Dedifferentiated amniotic fluid mesenchymal stem cell (primary cell): ENCODE measurements around the gene OTOP3.
A peak's percentile ranks its signal among the peaks of the same experiment; 100 is the strongest.

Experiments
- DNase-seq: peaks from one replicate; pipeline ENCODE4 v3.0.0-alpha.2; 2016; ENCODE audit errors: extremely low spot score

The OTOP3 gene

DNA sequence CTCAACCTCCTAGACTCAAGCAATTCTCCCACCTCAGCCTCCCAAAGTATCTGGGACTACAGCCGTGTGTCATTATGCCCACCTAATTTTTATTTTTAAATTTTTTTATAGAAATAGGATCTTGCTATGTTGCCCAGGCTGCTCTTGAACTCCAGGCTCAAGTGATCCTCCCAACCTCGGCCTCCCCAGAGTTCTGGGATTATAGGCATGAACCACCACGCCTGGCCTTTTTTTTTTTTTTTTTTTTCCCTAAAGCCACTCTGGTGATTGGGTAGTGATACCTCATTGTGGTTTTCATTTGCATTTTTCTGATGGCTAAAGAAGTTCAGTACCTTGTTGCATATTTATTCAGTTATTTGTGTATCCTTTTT is 50.5 kb downstream of the OTOP3 start:
- DNase-seq: no peak

DNA sequence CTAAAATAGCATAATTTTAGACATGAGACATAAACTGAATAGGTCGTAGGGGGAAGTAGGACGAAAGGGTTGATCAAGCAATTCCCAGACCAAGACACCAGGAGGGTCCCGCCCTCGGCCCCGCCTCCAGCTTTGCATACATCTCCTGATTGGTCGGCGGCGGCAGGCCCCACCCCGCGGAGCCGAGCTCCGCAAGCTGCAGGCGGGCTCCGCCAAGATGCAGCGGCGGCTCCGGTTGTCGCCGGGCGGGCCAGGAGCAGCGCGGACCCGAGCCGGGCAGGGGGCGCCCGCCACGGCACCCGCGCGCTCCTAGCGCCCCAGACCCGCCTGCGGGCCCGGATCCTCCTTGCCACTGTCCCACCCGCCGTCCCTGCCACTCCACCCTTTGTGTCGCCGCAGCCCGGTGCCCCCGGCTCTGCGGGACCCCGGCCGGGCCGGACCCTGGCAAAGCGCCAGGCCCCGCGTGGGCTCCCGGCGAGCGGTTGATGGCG is 51.8 kb downstream of the OTOP3 start, which contains the start of gene CDR2L:
TSS of gene CDR2L (plus strand) at position 215 of the 491 bp plus-strand sequence. CDS start 412 bp downstream, outside the sequence.
- DNase-seq: peak; percentile 86

DNA sequence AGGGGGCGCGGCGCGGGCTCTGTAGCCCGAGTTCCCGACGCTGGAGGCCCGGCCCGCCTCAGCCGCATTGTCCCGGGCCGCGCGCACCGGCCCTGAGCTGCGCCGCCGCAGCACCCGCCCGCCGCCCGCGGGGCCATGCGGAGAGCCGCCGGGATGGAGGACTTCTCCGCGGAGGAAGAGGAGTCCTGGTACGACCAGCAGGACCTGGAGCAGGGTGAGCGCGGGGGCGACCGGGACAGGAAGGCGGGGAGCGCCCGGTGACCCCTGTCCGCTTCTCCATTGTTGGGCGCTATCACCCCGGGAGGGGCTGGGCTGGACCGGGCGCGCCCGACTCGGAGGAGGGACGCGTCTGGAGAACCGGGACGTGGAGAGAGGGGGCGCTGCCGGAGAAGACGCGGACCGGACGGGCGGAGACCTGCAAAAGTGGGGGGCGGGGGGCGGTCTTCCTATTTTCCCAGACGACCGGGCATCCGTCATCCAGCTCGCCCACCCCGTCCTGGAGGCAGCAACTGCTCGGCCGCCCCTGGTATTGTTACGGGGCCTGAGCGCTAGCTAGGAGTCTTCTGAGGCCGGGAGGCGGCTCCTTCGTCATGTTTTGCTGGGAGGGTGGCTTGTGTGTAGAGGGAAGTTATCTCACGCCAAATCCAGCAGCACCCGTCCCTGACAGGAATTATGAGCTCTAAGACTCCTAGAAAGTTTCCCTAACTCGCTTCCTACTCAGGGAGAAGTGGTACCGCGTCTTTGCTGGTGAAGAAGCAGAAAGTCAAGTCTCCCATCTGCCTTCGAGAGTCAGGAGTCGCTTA is 52.4 kb downstream of the OTOP3 start:
- peak; percentile 54 for DNase-seq

DNA sequence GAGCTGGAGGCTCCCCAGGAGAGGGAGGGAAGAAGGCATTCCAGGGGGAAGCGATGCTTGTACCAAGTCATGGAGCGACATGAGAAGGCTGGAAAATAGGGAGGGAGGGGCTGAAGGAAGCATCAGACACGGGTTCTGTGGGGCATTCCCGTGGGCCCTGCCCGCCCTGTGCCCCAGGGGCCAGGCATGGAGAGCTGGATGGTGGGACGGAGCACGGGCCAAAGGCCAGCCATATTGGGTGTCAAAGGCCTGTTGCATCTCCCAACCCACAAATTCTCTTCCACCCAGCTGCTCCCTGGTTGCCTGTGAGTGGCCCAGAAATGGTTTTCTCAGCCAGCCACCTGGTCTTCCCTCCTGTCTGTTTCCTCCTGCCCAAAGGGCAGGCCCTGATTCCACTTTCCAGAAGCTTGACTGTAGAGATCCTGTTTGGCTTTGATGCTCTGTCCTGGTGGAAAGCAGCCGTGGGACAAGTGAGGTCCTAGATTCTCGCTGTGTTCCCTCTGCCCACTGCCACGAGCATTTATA is 54.9 kb downstream of the OTOP3 start:
- no peak for DNase-seq

- no peak for DNase-seq
Observed at GRCh38 chr17:74992223-74992622, 56.5 kb downstream of the OTOP3 start.

DNA sequence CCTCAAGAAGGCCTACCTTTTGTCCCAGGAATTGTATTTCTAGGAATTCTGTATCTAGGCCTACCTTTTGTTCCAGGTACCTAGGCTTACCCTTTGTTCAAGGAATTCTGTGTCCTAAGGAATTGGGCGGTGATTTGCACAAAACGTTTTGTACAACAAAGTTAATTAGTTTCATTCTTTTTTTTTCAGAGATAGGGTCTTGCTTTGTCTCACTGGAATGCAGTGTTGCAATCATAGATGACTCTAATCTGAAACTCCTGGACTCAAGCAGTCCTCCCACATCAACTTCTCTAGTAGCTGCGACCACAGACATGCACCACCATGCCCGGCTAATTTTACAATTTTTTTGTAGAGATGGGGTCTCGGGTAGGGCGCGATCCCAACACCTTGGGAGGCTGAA is 58.7 kb downstream of the OTOP3 start:
- DNase-seq: no peak

GRCh38 chr17:74995847-74996246 is 60.1 kb downstream of the OTOP3 start:
- DNase-seq: no peak

- no peak for DNase-seq
Observed at GRCh38 chr17:74998783-74999182, 63.1 kb downstream of the OTOP3 start.

DNA sequence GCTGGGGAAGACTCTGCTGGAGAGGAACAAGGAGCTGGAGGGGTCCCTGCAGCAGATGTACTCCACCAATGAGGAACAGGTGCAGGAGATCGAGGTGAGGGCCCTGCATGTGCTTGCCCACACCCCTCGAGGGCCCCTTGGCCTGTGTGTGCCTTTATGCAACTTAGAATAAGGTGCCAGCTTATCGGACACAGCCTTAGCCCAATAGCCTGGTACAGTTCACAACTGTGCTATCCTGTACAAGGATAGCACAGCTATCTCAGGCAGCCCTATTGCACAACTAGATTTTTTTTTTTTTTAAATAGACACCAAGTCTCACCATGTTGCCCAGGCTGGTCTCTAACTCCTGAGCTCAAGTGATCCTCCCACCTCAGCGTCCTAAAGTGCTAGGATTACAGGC is 63.8 kb downstream of the OTOP3 start:
- no peak for DNase-seq
